GM19351 (cell line): ENCODE data around the gene EEF1B2.
"Not testable (repeated sequence)": the region's sequence is repeated elsewhere in the genome, so short reads cannot be mapped to it uniquely, and the experiment has no call there.

Source experiments
- ATAC-seq: cut with Tn5 transposase; IDR thresholded peaks from one replicate; pipeline ENCODE4 v1.9.1; 2021; ENCODE audit warnings: mild to moderate bottlenecking, moderate library complexity; ENCODE audit not compliant: unreplicated experiment

EEF1B2 gene

DNA sequence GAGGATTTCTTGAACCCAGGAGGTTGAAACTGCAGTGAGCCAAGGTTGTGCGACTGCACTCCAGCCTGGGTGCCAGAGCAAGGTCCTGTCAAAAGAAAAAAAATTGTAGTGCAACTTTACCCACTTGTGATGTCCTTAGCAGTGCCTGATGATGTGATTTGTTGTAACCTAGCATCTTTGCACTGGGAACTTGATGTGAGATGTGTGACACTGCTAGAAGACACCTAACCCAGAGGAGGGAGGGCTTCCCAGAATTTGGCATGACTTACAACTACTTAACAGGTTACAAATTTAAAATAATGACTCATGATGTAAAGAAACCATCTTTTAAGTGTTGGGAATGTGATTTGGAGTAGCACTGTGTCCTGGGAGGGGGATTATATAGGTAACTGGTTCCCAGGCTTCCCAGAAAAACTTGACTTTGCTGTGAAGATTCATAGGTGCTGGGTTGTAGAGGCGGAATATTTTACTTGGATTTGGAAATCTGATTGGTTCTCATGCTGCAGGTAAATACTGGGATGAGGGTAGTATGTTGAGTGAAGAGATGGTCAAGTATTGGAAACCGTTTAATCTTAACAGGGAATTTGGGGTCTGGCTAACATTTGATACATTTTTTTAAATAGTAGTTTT, 3.7 kb downstream of the EEF1B2 start:
- no peak for ATAC-seq

DNA sequence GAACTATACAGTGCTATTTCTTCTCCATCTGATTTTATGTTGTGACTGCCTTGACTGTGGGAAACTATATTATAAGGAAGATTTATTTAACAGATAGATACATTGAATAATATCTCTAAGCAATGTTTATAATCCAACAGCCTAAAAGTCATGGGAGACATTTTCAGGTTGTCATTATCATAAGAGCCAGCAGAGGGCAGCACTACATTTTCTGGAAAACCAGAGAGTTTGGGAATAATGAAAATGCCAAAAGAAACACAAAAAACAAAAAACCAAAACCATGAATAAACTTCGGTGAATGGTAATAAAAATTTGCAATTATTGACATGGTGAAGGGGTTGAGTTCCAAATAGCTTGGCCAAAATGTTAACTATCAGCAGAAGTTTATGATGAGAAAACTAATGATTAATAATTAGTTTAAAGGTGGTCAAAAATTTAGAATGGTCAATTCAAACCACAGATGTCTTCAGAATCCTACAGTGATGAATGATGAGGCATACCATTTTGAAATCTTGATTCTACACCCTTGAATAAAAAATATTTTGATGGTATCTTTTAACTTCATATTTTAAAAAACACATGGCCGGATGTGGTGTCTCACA, 4.7 kb downstream of the EEF1B2 start:
- no peak for ATAC-seq

DNA sequence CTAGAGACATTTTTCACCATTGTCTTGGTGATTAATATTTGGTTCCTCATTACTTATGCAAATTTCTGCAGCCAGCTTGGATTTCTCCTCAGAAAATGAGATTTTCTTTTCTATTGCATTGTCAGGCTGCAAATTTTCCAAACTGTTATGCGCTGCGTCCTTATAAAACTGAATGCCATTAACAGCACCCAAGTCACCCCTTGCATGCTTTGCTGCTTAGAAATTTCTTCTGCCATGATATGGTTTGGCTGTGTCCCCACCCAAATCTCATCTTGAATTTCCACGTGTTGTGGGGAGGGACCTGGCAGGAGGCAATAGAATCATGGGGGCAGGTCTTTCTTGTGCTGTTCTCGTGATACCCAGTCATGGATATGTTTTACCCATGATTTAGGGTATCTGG, 8.5 kb downstream of the EEF1B2 start:
- ATAC-seq: not testable (repeated sequence)

GRCh38 chr2:206171624-206172397, 12.1 kb downstream of the EEF1B2 start:
- not testable (repeated sequence) for ATAC-seq

GRCh38 chr2:206173147-206173546, 13.5 kb downstream of the EEF1B2 start:
- no peak for ATAC-seq

DNA sequence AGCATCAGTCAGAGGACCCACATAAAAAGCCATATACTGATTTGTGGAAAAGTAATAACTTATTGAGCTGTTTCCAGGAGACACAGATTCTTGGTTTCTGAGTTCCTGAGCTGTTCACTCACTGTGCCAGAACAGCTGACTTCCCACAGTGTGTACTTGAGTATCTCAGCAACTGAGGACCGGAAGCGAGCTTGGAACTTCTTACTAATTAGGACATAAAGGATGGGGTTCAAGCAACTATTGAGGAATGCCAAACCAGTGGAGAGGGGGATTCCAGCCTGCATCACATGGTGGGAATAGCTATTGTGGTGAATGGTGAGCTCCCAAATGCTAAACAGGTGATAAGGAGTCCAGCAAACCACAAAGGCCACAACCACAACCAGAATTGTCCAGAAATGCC, 16.4 kb downstream of the EEF1B2 start:
- ATAC-seq: no peak

DNA sequence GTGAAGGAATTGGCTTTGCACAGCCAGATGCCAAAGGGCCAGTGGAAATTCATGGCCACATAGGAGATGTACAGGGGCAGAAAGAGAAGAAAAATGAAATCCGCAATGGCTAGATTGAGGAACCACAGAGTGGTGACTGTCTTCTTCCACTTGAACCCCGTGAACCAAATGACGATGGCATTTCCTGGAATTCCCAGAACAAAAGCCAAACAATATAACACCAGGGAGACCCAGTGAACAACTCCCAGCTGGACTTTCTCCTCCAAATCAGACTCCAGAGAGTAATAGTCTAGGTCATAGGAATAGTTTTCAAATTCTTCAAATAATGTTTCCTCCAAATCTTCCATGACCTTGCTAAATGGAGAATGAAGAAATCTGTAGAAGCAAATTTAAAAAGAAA, 17.2 kb downstream of the EEF1B2 start:
- ATAC-seq: no peak

DNA sequence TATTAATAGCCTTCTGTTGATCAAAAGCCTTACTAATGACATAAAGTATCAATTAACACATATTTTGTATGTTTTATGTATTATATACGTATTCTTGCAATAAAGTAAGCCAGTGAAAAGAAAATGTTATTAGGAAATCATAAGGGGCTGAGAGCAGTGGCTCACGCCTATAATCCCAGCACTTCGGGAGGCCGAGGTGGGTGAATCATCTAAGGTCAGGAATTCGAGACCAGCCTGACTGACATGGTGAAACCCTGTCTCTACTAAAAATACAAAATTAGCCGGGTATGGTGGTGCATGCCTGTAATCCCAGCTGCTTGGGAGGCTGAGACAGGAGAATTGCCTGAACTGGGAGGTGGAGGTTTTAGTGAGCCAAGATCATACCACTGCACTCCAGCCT, 21.8 kb downstream of the EEF1B2 start:
- not testable (repeated sequence) for ATAC-seq

GRCh38 chr2:206189691-206190090, 30.0 kb downstream of the EEF1B2 start:
- no peak for ATAC-seq

DNA sequence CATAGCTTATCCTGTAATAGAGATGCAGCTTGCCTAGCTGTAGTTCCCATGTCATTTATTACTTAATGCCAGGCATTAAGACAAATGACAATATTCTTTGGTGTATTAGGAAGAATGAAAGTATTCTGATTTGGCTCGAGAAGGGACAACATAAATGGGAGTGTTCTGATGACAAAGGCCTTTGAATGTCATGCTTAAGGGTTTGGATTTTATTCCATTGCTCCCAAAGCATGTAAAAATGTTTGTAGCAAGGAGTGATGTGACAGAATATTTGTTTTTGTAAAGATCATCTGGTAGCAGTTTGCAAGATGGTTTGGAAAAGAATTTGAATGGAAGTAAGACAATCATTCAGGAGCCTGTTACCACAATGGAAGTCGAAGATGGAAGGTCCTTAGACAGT, 30.4 kb downstream of the EEF1B2 start:
- no peak for ATAC-seq

GRCh38 chr2:206190689-206191088, 31.0 kb downstream of the EEF1B2 start:
- ATAC-seq: no peak

GRCh38 chr2:206192157-206192556, 32.5 kb downstream of the EEF1B2 start:
- no peak for ATAC-seq

DNA sequence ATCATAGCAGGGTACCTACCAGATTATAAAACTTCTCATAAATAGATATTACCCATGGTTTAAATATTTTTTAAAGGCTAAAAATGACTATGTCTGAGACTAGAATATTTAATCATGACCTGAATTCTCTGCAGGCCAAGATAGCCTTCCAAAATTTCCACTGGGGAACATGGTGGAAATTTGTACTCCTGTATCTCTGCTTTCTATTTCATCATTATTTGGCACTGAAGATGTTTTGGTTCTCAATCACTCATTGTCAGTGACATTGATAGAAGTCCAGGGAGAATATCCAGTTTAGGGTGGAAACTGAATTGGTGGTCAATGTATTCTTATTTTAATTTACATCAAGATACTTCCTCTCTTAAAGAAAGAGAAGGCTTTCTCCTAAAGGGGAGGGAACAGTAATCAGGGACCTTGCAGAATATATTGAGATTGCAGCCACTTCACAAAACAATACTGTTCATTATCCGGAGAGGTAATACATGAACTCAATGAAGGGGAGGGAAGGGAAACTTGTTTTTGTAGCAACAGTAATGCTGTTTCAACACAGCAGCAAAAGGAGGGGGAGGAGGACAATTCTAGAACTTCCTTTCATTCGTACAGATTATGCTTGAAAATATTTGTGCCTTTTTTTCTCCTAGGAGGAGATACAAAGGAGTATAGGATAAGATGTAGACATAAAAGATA, 34.1 kb downstream of the EEF1B2 start:
- ATAC-seq: no peak

DNA sequence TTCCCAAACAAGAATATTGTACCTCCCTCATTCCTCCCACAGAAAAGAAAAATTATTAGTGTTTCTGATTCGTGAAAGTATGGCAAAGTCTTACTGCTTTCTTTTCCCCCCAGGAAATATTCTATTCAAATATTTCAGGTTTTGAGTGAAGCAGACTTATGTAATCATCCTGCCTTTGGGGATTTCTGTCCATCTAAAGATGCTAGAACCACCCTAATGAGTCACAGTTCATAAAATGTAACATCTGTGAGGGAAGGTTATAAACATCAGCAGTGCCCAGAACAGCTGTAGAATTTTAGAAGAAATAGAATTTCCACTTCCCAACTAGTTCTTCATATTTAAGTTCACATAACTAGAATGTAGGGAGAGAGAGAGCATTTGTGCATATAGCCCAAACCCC, 39.0 kb downstream of the EEF1B2 start:
- ATAC-seq: no peak

DNA sequence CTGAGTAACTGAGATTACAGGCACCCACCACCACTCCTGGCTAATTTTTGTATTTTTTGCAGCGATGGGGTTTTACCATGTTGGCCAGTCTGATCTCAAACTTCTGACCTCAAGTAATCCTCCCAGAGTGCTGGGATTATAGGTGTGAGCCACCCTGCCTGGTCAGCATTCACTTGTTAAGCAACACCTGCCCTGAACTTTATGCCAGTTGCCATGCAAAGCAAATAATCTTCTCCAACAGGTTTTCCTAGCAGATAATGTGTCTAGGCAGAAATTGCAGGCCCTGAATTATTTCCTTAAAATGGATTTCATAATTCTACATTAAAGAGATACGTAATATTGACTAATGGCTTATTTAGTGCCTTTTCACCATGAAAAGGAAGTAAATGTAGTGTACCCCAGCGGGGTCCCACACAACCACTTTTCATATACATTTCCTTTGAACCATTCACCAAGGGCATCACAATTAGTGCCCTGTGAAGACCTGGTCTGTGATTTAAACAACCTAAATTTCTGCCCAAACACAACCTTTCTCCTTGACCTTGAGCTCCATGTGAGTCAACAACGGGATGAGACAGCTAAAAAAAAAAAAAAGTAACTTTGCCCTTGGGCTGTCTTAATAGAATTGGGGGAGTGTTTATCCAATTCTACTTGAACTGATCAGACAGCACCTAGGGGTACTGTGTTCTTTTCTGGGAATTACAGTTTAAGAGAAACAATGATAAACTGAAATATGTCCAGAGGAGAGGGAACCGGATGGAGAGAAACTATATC, 41.6 kb downstream of the EEF1B2 start:
- ATAC-seq: no peak

GRCh38 chr2:206202446-206202845, 42.8 kb downstream of the EEF1B2 start:
- no peak for ATAC-seq

DNA sequence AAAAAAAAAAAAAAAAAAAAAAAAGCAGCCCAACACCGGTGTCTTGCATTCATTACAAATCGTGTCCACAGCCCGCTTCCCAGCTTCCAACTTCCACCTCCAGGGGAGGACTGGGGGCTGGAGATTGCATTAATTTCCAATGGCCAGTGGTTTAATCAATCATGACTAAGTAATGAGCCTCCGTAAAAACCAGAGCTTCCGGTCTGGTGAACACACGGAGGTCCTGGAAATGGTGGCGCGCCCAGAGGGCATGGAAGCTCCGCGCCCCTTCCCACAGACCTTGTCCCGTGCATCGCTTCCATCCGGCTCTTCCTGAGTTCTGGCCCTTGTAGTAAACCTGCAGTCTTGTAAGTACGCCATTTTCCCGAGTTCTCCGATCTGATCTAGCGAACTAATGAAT, 43.6 kb downstream of the EEF1B2 start:
- ATAC-seq: no peak

- ATAC-seq: no peak
These were observed 45.0 kb downstream of the EEF1B2 start for GRCh38 chr2:206204710-206205109.

GRCh38 chr2:206207316-206207715, 47.6 kb downstream of the EEF1B2 start:
- ATAC-seq: not testable (repeated sequence)

DNA sequence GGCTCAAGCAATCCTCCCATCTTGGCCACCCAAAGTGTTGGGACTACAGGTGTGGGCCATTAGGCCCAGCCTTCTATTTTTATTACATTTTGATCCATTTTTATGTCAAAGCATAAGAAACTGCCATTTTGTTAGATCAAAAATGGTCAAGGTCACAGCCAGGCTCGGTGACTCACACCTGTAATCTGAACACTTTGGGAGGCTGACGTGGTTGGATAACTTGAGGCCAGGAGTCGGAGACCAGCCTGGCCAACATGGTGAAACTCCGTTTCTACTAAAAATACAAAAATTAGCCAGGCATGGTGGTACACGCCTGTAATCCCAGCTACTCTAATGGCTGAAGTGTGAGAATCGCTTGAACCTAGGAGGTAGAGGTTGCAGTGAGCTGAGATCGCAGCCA, 49.2 kb downstream of the EEF1B2 start:
- no peak for ATAC-seq
